ENCODE measurements around the gene ARHGAP29.

ARHGAP29 gene

DNA sequence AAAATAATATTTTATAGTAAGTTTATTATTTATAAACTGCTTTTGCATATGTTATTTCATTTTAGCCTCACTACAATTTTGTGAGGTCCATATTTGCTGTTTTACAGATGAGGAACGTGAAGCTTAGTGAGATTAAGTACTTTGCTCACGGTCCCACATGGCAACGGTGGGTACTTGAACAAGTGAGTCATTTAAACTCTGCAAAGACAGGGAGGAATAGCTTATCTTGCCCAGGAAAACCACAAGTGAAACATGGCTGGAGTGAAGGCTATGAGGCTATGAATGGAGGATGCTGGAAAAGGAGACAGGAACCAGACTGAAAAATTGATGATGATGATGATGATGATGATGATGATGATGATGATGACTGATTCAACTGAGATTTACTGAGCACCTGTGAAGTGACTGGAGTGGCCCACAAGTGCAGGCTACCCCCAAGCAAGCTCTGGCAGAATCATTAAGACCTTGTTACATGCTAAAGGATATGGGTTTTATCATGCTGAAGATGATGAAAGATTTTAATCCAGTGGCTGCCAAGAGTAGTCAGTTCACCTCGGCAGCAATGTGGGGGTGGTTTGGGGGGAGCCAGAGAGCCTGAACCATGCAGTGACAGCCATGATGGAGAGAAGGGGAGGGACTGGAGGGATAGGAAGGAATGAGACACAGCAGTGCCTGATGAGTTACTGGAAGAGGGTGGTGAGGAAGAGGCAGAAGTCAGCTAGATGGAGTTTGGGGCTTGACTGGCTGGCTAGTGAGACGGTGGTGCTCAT is 115.0 kb downstream of the ARHGAP29 start:
- no peak for DNase-seq (ENCODE audit: low spot score)
